H1 (cell line): ENCODE data around the gene LMTK3. TPM values are rescaled to one million over a fixed set of nuclear protein-coding genes. Genes with fewer than 3 reads are reported as not detected.

ENCODE experiments used
- CHD2 ChIP-seq: IDR thresholded peaks from 2 replicates; pipeline ENCODE4 v1.6.1; 2012; ENCODE audit warnings: low read length, improper control_type of control experiment
- polyA plus RNA-seq, 7 experiments: library from polyadenylated mRNA; depleted of rRNA in 3 of 7; stranded (reverse) in 5 of 7; unstranded in 2 of 7; fragments of >200 nt in 5 of 7; fragments of 200-250 nt in 2 of 7; gene quantifications; 1 replicate in 5 of 7; 2 replicates in 1 of 7; 4 replicates in 1 of 7; pipeline versions ENCODE4 v1.2.1 to v1.2.3, GENCODE V29; 2011 to 2013; ENCODE audit warnings: missing spikeins in 2 of 7, mixed read lengths in 2 of 7
- total RNA-seq: library from RNA; stranded (reverse); fragmentation: NEBNext Ultra II Directional; extraction: Animal tissue kit (Norgen Biotek cat#: 25700); gene quantifications from 2 replicates; pipeline ENCODE4 v1.2.1, GENCODE V29; 2021

Gene LMTK3
- total and polyA plus RNA-seq, 2 of the 8 experiments (the other 6 are each of a cell fraction or from before 2014, with no cell fraction given), result 2.7 to 12.4 TPM

GRCh38 chr19:48530770-48531169 is 19.1 kb upstream of the LMTK3 start (continued):
- no peak for TF ChIP-seq CHD2
